RCC 7860 (cell line): ENCODE measurements around the gene PITHD1.
A peak's percentile ranks its signal among the peaks of the same experiment; 100 is the strongest.
"Not testable (repeated sequence)": the region's sequence is repeated elsewhere in the genome, so short reads cannot be mapped to it uniquely, and the experiment has no call there.

Source experiments
- DNase-seq: peaks from one replicate; pipeline ENCODE4 v3.0.0-alpha.2; 2015; ENCODE audit warnings: low spot score
- FAIRE-seq: peaks from 2 replicates; lab custom pipeline; 2012; peaks lifted over from hg19 to GRCh38; lab: Jason Lieb, UNC

The PITHD1 gene, protein sequence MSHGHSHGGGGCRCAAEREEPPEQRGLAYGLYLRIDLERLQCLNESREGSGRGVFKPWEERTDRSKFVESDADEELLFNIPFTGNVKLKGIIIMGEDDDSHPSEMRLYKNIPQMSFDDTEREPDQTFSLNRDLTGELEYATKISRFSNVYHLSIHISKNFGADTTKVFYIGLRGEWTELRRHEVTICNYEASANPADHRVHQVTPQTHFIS

DNA sequence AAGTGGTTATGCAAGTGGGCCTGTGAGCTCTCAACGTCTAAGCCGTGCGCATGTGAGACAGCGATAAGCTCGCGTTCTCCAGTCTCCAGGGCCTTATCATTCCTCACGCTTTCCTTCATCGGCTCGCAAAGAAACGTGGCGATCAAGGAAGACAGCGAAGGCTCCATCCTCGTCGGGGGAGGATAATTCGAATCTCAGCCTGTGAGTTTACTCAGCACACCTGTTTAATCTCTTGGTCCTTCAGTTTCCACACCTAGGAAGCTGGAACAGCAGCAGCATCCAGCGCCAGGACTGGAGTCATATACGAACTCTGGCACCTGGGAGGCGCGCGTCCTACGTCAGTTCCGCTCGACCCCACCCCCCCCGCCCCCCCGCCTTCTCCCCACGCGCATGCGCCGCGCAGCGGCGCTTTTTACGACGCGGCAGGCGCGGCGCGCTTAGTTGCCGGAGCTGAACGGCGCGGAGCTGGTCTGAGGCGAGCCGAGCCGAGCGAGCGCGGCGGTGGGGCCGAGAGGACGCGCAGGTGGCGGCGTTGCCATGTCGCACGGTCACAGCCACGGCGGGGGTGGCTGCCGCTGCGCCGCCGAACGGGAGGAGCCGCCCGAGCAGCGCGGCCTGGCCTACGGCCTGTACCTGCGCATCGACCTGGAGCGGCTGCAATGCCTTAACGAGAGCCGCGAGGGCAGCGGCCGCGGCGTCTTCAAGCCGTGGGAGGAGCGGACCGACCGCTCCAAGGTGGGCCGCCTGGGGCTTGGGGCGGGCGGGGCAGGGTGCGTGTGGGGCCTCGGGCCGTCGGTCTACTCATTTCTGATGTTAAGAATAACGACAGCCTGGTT, at the start of gene PITHD1:
PITHD1 (plus strand) TSS at position 440 of the 836 bp plus-strand sequence; CDS start at position 538, 98 bp downstream.
- FAIRE-seq = no peak

DNA sequence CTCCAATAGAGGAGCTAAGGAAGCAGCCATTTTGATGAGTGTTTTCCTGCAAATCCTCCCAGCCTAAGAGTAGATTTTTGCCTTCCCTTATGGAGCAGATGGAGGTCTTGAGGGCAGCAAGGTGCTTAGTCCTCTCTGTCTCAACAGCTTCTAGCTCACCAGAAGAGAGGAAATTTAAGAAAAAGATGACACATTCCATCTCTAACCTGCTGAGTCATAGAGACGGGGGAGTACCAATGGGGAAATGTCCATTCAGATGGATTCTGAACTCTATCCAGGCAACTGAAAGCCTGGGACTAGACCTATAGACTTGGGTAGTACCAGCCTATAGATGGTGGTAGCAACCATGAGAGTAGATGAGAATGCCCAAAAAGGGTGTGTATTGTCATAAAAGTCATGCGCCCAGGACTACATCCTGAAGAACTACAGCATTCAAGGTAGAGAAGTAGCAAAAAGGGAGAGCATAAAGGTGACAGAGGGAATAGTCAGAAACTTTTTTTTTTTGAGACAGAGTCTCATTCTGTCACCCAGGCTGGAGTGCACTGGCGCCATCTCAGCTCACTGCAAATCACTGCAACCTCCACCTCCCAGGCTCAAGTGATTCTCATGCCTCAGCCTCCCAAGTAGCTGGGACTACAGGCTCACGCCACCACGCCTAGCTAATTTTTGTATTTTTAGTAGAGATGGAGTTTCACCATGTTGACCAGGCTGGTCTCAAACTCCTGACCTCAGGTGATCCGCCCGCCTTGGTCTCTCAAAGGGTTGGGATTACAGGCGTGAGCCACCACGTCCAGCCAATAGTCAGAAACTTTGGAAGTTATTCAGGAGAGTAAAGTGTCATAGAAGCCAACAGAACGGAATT, 45.6 kb upstream of the PITHD1 start:
- DNase-seq (peak; percentile 24), FAIRE-seq (peak; percentile 17)

More for the DNA sequence above, at the start of gene PITHD1:
- peak; percentile 77 for DNase-seq

DNA sequence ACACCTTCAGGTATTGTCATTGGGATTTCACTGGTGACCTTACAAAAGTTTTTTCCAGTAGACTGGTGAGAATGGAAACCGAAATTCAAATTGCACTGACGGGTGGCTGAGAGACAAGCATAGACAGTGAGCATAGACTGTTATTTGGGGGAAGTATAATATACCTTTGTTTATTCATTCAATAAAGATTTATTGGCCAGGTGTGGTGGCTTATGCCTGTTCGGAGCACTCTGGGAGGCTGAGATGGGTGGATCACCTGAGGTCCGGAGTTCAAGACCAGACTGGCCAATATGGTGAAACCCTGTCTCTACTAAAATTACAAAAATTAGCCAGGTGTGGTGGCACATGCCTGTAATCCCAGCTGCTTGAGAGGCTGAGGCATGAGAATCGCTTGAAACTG, 44.9 kb upstream of the PITHD1 start:
- not testable (repeated sequence) for FAIRE-seq, DNase-seq

DNA sequence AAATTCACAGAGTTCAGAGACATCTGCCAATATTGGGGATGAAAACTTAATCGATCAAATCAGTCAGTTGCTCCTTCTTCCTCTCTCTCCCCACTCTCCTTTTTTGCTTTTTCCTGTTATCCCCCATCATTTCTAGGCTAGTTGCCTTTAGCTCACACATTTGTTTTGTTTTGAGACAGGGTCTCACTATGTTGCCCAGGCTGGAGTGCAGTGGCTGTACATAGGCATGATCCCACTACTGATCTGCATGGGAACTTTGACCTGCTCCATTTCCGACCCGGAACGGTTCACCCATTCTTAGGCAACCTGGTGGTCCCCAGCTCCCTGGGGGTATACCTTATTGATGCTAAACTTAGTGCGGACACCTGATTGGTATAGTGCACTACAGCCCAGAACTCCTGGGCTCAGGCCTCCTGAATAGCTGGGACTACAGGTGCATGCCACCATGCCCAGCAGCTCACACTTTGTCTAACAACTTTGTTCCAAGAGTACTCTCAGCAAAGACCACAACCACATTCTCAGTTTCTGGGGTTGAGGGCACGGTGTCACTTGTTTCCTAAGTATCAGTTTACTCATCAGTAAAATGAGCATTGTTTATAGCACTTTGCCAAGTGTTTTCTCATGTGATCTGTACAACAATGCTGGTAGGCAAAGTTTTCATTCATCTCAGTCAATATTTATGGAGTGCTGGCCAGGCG, 41.6 kb upstream of the PITHD1 start:
- FAIRE-seq = no peak

DNA sequence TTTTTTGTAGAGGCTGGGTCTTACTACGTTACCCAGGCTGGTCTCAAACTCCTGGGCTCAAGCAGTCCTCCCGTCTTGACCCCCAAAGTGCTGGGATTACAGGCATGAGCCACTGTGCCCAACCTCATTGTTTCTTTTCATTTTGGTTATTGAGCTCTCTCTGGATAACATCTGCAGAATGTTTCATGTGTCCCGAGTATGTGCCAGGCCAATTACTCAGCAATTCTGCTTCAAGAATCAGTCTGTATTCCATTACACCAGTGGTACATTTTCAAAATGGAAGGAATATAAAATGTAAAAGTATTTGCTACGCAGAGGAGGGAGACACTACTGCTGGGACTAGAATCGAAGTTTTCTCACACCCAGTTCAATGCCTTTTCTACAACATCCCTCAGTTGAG, 36.6 kb upstream of the PITHD1 start:
- DNase-seq = no peak
- FAIRE-seq = no peak

More for the DNA sequence above, 41.6 kb upstream of the PITHD1 start:
- no peak for DNase-seq

DNA sequence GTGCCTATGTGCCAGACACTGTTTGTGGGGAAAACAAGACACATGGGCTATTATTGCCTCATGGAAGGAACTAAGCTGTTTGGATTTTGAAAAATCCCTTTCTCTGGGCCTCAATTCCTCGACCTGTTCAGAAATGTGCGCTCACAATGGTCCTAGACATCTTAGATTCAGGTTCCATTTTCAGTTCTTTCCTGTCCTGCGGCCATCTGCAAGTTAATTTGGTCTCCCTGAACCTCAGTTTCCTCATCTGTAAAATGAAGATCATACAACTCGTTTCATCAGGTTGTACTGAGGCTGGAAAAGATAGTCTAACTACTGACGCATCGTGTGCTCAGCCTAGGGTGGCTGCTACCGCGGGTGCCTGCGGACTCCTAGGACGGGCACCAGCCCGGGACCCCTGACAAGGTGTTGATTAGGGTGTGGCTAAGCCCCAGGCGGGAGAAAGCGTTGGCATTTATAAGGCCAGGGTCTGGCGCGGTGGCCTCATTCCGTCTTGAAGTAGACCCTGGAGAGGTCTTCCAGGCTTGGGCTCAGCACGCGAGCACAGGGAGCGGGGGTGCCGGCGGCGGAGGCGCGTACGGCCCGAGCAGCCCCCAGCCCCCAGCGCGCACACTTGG, 35.4 kb upstream of the PITHD1 start:
- FAIRE-seq (no peak), DNase-seq (no peak)

DNA sequence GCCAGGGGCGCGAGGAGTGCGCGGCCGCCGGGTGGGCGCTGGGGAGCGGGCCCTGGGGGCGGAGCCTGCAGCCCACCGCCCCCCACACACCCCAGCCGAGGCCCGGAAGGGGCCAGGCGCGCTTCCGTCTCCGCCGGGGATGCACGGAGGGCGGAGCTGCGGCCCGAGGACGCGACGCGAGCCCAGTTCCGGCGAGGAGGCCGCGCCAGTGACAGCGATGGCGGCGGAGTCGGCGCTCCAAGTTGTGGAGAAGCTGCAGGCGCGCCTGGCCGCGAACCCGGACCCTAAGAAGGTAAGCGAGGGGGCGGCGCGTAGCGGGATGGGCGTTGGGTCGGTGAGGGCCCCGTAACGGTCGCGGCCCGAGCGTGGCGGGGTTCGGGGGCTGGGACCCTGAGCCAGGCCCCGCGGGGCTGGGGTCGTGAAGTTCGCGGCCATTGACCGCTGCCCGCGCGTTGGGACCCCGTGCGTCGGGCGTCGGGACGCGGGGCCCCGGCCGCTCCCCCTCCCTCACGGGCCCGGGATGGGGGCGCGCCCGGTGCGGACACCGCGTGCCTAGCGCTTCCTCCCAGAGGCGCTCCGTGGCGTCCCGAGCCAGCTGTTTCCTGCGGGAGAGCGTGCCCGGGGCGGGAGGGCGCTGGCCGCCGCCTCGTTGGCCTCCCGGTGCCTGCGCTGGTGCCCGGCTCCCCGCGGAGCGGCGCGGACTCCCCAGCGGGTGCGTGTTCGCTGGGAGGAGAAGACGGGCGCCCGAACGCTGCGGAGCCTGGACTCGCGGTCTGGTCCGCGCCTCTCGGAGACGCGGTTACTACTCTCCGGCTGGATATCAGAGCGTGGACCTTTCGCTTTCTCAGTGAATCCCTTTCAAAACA, 34.7 kb upstream of the PITHD1 start, which contains the start of gene ELOA:
ELOA (plus strand) TSS at position 185 of the 866 bp plus-strand sequence; CDS start at position 218, 33 bp downstream.
- no peak for FAIRE-seq
- peak; percentile 34 for DNase-seq

DNA sequence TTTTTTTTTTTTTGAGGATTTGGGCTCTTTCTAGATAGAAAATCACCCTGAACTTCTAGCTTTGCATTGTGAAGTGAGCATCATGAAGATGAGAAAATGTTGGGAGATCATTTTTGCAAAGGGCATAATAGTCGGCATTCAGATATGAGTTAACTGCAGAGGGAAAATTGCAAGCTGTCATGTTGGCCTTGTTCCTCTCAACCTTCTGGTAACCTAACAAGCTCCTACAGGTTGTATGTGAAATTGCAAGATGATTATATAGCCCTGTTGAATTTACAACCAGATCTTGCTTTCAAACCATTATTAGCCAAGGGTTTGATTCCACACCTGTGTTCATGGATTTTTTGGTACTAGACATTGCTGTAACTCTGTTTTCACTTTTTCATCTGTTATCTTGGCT, 32.7 kb upstream of the PITHD1 start:
- FAIRE-seq = peak; percentile 39

DNA sequence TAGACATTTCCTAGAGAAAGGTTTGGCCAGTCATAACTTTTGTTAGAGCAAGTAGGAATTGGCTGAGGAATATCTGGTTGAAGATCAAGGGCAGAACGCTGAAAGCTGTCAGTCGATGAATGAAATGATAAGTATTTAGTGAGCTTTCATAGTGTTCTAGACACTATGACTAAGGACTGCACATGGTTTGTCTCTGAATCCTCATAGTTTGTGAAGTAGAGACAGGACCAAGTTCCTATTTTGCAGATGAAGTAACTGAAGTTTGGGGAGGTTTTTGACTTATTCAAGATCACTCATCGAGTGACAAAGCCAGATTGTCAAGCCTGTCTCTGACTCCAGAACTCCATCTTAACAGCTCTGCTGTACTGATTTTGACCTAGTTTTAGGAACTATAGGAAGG, 30.2 kb upstream of the PITHD1 start:
- DNase-seq (no peak), FAIRE-seq (no peak)

More for the DNA sequence above, 32.7 kb upstream of the PITHD1 start:
- DNase-seq = peak; percentile 41

DNA sequence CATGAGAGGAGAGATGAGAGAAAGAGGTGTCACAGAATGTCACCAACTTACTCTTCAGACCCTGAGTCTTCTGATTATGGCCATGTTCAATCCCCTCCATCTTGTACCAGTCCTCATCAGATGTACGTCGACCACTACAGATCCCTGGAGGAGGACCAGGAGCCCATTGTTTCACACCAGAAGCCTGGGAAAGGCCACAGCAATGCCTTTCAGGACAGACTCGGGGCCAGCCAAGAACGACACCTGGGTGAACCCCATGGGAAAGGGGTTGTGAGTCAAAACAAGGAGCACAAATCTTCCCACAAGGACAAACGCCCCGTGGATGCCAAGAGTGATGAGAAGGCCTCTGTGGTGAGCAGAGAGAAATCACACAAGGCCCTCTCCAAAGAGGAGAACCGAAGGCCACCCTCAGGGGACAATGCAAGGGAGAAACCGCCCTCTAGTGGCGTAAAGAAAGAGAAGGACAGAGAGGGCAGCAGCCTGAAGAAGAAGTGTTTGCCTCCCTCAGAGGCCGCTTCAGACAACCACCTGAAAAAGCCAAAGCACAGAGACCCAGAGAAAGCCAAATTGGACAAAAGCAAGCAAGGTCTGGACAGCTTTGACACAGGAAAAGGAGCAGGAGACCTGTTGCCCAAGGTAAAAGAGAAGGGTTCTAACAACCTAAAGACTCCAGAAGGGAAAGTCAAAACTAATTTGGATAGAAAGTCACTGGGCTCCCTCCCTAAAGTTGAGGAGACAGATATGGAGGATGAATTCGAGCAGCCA, 27.0 kb upstream of the PITHD1 start:
- FAIRE-seq = no peak
- DNase-seq = peak; percentile 43

DNA sequence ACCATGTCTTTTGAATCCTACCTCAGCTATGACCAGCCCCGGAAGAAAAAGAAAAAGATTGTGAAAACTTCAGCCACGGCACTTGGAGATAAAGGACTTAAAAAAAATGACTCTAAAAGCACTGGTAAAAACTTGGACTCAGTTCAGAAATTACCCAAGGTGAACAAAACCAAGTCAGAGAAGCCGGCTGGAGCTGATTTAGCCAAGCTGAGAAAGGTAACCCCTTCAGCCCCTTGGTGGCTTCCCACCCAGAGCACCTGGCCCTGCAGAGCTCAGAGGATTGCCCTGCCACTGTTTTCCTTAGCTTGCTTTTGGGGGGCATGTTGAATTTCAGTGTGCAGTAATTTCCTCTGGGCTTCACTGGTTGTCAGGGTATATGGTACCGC, 26.4 kb upstream of the PITHD1 start:
- no peak for FAIRE-seq
- DNase-seq = no peak

DNA sequence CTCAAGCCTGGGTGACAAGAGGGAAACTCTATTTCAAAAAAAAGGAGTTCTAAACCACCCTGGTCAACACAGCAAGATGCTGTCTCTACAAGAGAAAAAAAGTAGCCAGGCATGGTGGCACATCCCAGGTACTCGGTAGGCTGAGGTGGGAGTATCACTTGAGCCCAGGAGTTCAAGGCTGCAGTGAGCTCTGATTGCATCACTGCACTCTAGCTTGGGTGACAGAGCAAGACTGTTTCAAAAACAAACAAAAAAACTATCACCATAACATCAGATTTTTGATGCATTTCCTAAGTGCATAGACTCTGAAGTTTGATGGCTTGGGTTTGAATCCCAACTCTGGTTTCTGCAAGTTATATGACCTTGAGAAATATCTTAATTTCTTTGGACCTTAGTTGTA, 25.3 kb upstream of the PITHD1 start:
- DNase-seq = no peak
- FAIRE-seq = no peak

DNA sequence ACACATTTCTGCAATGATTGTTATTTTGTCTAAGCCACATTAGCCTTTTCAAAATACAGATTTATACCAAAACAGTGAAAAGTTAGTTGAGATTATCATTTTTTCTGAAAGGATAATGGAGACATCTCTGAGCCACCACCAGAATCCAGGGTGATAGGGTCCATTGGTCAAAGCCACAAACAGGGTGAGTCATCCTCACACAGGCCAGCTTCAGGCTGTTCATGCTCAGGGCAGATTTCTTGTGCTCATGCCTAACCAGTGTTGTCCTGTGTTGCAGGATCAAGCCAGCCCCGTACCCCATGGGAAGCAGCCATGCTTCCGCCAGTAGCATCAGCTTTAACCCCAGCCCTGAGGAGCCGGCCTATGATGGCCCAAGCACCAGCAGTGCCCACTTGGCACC, 21.5 kb upstream of the PITHD1 start:
- peak; percentile 76 for DNase-seq
- FAIRE-seq = peak; percentile 92

DNA sequence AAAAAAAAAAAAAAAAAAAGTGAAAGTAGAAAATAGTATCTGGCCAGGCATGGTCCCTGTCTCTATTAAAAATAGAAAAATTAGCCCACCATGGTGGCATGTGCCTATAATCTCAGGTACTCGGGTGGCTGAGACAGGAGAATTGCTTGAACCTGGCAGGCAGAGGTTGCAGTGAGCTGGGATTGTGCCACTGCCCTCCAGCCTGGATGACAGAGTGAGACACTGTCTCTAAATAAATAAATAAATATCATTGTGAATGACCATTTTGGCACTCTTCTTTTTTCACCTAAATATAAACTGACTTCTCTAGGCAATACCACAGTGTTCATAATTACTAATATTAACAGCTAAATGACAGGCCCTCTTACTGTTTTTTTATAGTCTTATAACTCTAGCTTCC, 20.4 kb upstream of the PITHD1 start:
- FAIRE-seq (no peak), DNase-seq (no peak)

DNA sequence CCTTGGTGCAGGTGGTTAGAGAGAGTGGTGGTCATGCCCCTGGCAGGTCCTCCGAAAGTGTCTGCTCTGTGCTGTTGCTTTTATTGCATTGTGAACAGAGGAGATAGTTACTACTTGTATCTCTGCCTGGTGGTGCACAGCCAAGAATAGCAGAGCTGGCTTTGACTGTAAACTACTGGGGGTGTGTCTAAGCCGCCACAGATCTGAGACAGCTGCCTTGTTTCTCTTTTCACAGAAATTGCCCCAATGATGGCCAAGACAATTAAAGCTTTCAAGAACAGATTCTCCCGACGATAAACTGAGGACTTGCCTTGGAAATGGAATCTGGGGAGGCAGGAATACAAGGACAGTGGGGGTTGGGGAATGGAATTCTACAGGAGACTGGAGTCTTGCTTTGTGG, 18.9 kb upstream of the PITHD1 start:
- no peak for DNase-seq
- FAIRE-seq = no peak

DNA sequence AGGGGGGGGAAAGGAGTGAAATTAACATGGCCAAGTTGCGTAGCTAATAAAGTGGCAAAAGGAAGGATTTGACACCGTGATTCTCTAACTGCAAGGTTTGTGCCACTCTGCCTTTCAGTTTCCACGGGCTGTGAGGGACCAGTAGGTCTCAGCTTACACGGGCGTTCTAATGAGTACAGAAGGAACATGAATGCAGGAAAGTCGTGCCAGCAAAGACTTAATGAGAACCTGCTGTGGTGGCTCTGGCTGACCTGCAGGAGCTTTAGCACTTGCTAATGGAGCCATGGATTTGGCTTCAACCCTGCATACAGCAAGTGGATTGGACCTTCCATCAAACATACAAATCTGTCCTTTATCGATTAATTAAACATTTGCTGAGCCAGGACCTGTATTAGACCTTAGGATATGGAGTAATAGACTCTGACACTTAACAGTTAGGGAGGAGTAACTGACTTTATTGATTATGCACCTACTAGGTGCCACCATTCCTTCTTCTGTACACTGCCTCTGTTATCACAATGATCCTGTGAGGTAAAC, 15.1 kb upstream of the PITHD1 start:
- DNase-seq (no peak), FAIRE-seq (no peak)

DNA sequence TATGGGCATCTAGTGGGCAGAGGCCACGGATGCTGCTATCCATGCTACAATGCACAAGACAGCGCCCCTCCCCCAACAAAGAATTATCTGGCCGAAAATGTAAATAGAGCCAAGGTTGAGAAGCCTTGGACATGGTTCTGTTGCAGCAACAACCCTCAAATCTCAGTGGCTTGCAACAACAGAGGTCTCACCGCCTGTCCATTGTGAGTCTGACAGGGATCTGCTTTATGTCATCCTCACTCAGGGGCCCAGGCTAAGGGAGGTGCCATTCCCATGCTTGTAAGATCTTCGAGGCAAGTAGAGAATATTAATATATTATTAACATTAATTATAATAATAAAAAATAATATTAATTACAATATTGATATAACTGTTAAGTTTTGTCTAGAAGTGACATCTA, 9.5 kb upstream of the PITHD1 start:
- FAIRE-seq (no peak), DNase-seq (no peak)
